Measurements from ENCODE around the gene PRTG.
A peak's percentile ranks its signal among the peaks of the same experiment; 100 is the strongest.

The PRTG gene

GRCh38 chr15:55778932-55779331 lies 36.0 kb upstream of the PRTG start:
- Histone ChIP-seq H3K27ac (ENCODE audit: low read length) (no peak overlapping the region), H4K20me1 (ENCODE audit: insufficient read depth, low read length) (no peaks in the 10 kb centered on the region), H3K4me1 (ENCODE audit: low read length) (no peaks in the 10 kb centered on the region), H3K36me3 (replicated peaks; ENCODE audit: low read depth, low read length) (no peaks in the 10 kb centered on the region), H3K9me3 (ENCODE audit: insufficient read depth, low read length) (no peaks in the 10 kb centered on the region), H3K79me2 (ENCODE audit: low read length) (no peaks in the 10 kb centered on the region), H3K9ac (ENCODE audit: low read length) (no peak overlapping the region), H3K27me3 (ENCODE audit: low read depth, low read length) (no peaks in the 10 kb centered on the region), H2AFZ (ENCODE audit: low read depth, low read length) (no peak overlapping the region), H3K4me3 (ENCODE audit: low read length) (no peak overlapping the region), H3K4me2 (ENCODE audit: low read length) (no peak overlapping the region)
- TF ChIP-seq, protein P1, sequence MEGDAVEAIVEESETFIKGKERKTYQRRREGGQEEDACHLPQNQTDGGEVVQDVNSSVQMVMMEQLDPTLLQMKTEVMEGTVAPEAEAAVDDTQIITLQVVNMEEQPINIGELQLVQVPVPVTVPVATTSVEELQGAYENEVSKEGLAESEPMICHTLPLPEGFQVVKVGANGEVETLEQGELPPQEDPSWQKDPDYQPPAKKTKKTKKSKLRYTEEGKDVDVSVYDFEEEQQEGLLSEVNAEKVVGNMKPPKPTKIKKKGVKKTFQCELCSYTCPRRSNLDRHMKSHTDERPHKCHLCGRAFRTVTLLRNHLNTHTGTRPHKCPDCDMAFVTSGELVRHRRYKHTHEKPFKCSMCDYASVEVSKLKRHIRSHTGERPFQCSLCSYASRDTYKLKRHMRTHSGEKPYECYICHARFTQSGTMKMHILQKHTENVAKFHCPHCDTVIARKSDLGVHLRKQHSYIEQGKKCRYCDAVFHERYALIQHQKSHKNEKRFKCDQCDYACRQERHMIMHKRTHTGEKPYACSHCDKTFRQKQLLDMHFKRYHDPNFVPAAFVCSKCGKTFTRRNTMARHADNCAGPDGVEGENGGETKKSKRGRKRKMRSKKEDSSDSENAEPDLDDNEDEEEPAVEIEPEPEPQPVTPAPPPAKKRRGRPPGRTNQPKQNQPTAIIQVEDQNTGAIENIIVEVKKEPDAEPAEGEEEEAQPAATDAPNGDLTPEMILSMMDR (IDR thresholded peaks at IDR 0.05; ENCODE audit: low read depth, low read length), result no peak
- no peak for TF ChIP-seq EZH2phosphoT487 (IDR thresholded peaks at IDR 0.05; ENCODE audit: low read depth)

DNA sequence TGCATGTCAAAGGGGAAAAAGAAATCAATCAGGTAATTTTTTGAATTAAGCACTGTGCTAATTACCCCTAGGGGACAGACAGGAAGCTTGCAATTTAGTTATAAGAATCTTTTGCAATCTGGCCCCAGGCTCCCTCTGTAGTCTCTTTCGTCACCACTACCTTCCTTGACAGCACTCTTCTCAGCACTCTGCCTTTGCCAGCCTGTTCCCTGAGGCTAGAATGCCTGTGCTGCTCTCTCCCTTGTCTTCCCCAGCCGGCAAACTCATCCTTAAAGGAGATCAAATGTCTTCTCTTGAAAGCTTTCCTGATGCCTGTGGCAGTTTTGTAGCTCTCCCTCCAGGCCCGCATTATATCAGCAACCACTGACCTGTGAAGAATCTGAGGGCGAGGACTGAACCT lies 32.4 kb upstream of the PRTG start:
- Histone ChIP-seq H3K9ac (ENCODE audit: low read length) (no peak overlapping the region), H4K20me1 (ENCODE audit: insufficient read depth, low read length) (no peaks in the 10 kb centered on the region), H3K4me3 (ENCODE audit: low read length) (no peak overlapping the region), H2AFZ (ENCODE audit: low read depth, low read length) (no peak overlapping the region), H3K9me3 (ENCODE audit: insufficient read depth, low read length) (no peaks in the 10 kb centered on the region), H3K4me1 (ENCODE audit: low read length) (no peaks in the 10 kb centered on the region), H3K27me3 (ENCODE audit: low read depth, low read length) (no peaks in the 10 kb centered on the region), H3K79me2 (ENCODE audit: low read length) (no peaks in the 10 kb centered on the region), H3K4me2 (ENCODE audit: low read length) (no peak overlapping the region), H3K36me3 (replicated peaks; ENCODE audit: low read depth, low read length) (no peaks in the 10 kb centered on the region), H3K27ac (ENCODE audit: low read length) (no peak overlapping the region)
- TF ChIP-seq, protein P1 (IDR thresholded peaks at IDR 0.05; ENCODE audit: low read depth, low read length), result no peak
- no peak for TF ChIP-seq EZH2phosphoT487 (IDR thresholded peaks at IDR 0.05; ENCODE audit: low read depth)

DNA sequence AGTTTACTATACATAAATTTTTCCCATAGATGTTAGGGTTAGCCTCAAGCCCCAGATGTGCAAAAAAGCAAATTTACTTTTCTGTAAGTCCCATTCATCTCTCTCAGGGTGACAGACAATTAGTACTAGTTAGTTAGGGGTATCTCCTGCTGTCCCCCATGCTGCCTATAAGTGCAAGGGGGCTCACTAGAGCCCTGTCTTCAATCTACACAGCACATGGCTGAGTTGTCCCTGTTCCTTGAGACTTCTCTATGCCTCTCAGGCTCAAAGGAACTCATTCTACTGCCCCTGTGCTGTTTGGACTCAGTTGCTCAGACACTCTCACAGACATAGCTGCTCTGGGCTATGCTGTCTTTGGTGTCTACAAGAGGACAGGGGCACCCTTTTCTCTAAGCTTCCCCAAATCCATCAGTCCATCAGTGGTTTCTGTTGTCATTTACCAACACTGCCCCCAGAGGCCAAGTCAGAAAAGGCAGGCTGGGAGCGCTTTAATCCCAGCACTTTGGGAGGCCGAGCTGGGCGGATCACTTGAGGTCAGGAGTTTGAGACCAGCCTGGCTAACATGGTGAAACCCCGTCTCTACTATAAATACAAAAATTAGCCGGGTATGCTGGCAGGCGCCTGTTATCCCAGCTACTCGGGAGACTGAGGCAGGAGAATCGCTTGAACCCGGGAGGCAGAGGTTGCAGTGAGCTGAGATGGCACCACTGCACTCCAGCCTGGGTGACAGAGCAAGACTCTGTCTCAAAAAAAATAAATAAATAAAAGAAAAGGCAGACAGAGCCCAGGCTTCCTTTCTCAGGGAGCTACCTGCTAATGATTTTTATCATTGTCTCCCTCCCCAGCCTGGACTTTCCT lies 31.4 kb upstream of the PRTG start:
- H3K9me3 ChIP-seq (ENCODE audit: insufficient read depth, low read length), result no peaks in the 10 kb centered on the region
- no peak overlapping the region for H3K9ac ChIP-seq (ENCODE audit: low read length)
- H2AFZ ChIP-seq (ENCODE audit: low read depth, low read length), result peak overlapping the region; percentile 70; the same call in 1 of the 2 replicates
- no peaks in the 10 kb centered on the region for H4K20me1 ChIP-seq (ENCODE audit: insufficient read depth, low read length)
- H3K4me3 ChIP-seq (ENCODE audit: low read length), result no peak overlapping the region
- H3K4me1 ChIP-seq (ENCODE audit: low read length), result no peaks in the 10 kb centered on the region
- no peak overlapping the region for H3K4me2 ChIP-seq (ENCODE audit: low read length)
- no peaks in the 10 kb centered on the region for H3K79me2 ChIP-seq (ENCODE audit: low read length)
- no peak for TF ChIP-seq EZH2phosphoT487 (IDR thresholded peaks at IDR 0.05; ENCODE audit: low read depth)
- TF ChIP-seq, protein P1 (IDR thresholded peaks at IDR 0.05; ENCODE audit: low read depth, low read length), result peak; percentile 57
- H3K27ac ChIP-seq (ENCODE audit: low read length), result no peak overlapping the region
- no peaks in the 10 kb centered on the region for H3K36me3 ChIP-seq (replicated peaks; ENCODE audit: low read depth, low read length)
- H3K27me3 ChIP-seq (ENCODE audit: low read depth, low read length), result no peaks in the 10 kb centered on the region

DNA sequence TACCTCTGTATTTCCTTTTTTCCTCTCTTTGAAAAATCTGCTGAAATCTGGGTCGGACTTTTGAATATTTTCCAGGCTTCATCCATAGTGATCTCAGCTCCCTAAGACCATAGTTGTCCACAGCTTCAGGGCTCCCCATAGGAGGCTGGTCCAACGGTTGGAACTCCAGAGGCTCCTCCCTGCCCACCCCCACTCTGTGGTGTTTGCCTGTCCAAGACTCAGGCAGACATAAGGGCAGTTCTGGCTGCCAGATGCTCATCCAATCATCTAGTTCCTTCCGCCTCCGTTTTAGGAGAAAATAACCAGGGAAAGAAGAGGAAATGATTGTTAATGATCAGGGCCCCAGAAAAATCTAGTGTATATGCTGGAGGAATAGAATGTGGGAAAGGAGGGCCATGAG lies 27.9 kb upstream of the PRTG start:
- Histone ChIP-seq H2AFZ (ENCODE audit: low read depth, low read length) (no peak overlapping the region), H3K27ac (ENCODE audit: low read length) (no peak overlapping the region), H3K4me3 (ENCODE audit: low read length) (no peak overlapping the region), H3K9ac (ENCODE audit: low read length) (no peak overlapping the region), H3K27me3 (ENCODE audit: low read depth, low read length) (no peaks in the 10 kb centered on the region), H3K79me2 (ENCODE audit: low read length) (no peaks in the 10 kb centered on the region), H3K4me1 (ENCODE audit: low read length) (no peaks in the 10 kb centered on the region), H3K4me2 (ENCODE audit: low read length) (no peak overlapping the region), H4K20me1 (ENCODE audit: insufficient read depth, low read length) (no peaks in the 10 kb centered on the region), H3K36me3 (replicated peaks; ENCODE audit: low read depth, low read length) (no peaks in the 10 kb centered on the region), H3K9me3 (ENCODE audit: insufficient read depth, low read length) (no peaks in the 10 kb centered on the region)
- TF ChIP-seq, protein P1 (IDR thresholded peaks at IDR 0.05; ENCODE audit: low read depth, low read length), result no peak
- no peak for TF ChIP-seq EZH2phosphoT487 (IDR thresholded peaks at IDR 0.05; ENCODE audit: low read depth)

Measured in OCI-LY3 (cell line).